Measurements from ENCODE around the gene PLXNA2.

- TF ChIP-seq CTCF (CRISPR knock-in tag; IDR thresholded peaks at IDR 0.05) (no peak), ASH2L (IDR thresholded peaks at IDR 0.05; ENCODE audit: insufficient read length, low read depth, low read length) (no peak), ZNF281 (CRISPR knock-in tag; IDR thresholded peaks at IDR 0.05; ENCODE audit: borderline replicate concordance) (no peak), EP300 (IDR thresholded peaks at IDR 0.05; ENCODE audit: low read depth in 2 of 2, low read length in 2 of 2) (no peak), EP300 (CRISPR knock-in tag; IDR thresholded peaks at IDR 0.05; ENCODE audit: borderline replicate concordance) (no peak), SAFB2 (CRISPR knock-in tag; IDR thresholded peaks at IDR 0.05; ENCODE audit: borderline replicate concordance, low read depth) (no peak), NPAS2 (CRISPR knock-in tag; IDR thresholded peaks at IDR 0.05; ENCODE audit: borderline replicate concordance) (no peak), E2F1 (CRISPR knock-in tag; IDR thresholded peaks at IDR 0.05) (no peak), ZNF331 (CRISPR knock-in tag; IDR thresholded peaks at IDR 0.05) (no peak), SRY (CRISPR knock-in tag; IDR thresholded peaks at IDR 0.05) (no peak), ZNF780A (CRISPR knock-in tag; IDR thresholded peaks at IDR 0.05) (no peak), SYNCRIP (IDR thresholded peaks at IDR 0.05; ENCODE audit: insufficient read depth, low read depth, low read length) (no peak), ATF6 (CRISPR knock-in tag; conservative IDR thresholded peaks at IDR 0.05) (no peak)
Measured at GRCh38 chr1:208058756-208059155, 185.4 kb downstream of the PLXNA2 start.

All from HepG2 (cell line).